CD4-positive, alpha-beta T cell (primary cell): Measurements from ENCODE around the gene CTNNA2. TPM values are rescaled to one million over a fixed set of nuclear protein-coding genes. Genes with fewer than 3 reads are reported as not detected.

Experiments
- ATAC-seq: fragments of 200-7000 bp; cut with Tn5 transposase; one replicate; pipeline ENCODE4 v1.10.0; 2022; ENCODE audit warnings: mild to moderate bottlenecking; ENCODE audit not compliant: poor library complexity
- CTCF ChIA-PET: fragments of 350-600 bp; sonication (Branson Sonifier 250); formaldehyde crosslinking; loops from one replicate; lab custom pipeline; 2021; ENCODE audit warnings: antibody characterized with exemption, inconsistent platforms; lab: Charles Lee
- POLR2A ChIA-PET: fragments of 350-600 bp; sonication (Branson Sonifier 250); formaldehyde crosslinking; loops from one replicate; lab custom pipeline; 2021; ENCODE audit warnings: antibody characterized with exemption, inconsistent platforms; lab: Charles Lee
- DNase-seq, 14 experiments: peaks; one replicate each; pipeline ENCODE4 v3.0.0-alpha.2; 2013 to 2020; ENCODE audit warnings: mixed read lengths in 2 of 14
- H3K27ac ChIP-seq, 2 donors: one replicate each; pipeline versions ENCODE4 v1.5.1 to v1.7.0; 2013; ENCODE audit warnings: low read length in 2 of 2, low read depth in 1 of 2, mild to moderate bottlenecking in 1 of 2
- H3K27me3 ChIP-seq, 2 experiments: 1 replicate in 1 of 2; 2 replicates in 1 of 2; pipeline versions ENCODE4 v1.6.1 to v1.7.0; 2013; ENCODE audit warnings: low read length in 2 of 2, control low read depth in 1 of 2, mild to moderate bottlenecking in 1 of 2, moderate library complexity in 1 of 2; ENCODE audit not compliant: insufficient read depth in 2 of 2, control insufficient read depth in 1 of 2
- H3K36me3 ChIP-seq: one replicate; pipeline ENCODE4 v1.6.1; 2013; ENCODE audit warnings: low read length, control low read depth; ENCODE audit not compliant: insufficient read depth
- H3K4me1 ChIP-seq: one replicate; pipeline ENCODE4 v1.6.1; 2013; ENCODE audit warnings: low read length, control low read depth; ENCODE audit not compliant: insufficient read depth
- H3K4me3 ChIP-seq: one replicate; pipeline ENCODE4 v1.5.1; 2013; ENCODE audit warnings: mild to moderate bottlenecking, low read length, moderate library complexity
- H3K9me3 ChIP-seq, 2 experiments: 1 replicate in 1 of 2; 2 replicates in 1 of 2; pipeline versions ENCODE4 v1.6.1 to v1.7.0; 2013; ENCODE audit warnings: low read length in 2 of 2, mild to moderate bottlenecking in 2 of 2, control low read depth in 1 of 2, moderate library complexity in 1 of 2; ENCODE audit not compliant: control insufficient read depth in 1 of 2, insufficient read depth in 1 of 2
- H3K27ac Mint-ChIP-seq: one replicate; pipeline ENCODE4 v1.8.0; 2020; ENCODE audit warnings: mixed read lengths
- H3K27me3 Mint-ChIP-seq: one replicate; pipeline ENCODE4 v1.8.0; 2021; ENCODE audit warnings: mixed read lengths
- H3K36me3 Mint-ChIP-seq: one replicate; pipeline ENCODE4 v1.8.0; 2021; ENCODE audit warnings: low read depth, mixed read lengths
- H3K4me1 Mint-ChIP-seq: one replicate; pipeline ENCODE4 v1.8.0; 2021; ENCODE audit warnings: low read depth, mixed read lengths
- H3K4me3 Mint-ChIP-seq: one replicate; pipeline ENCODE4 v1.8.0; 2020; ENCODE audit warnings: mild to moderate bottlenecking, mixed read lengths
- H3K9me3 Mint-ChIP-seq: one replicate; pipeline ENCODE4 v1.8.0; 2020; ENCODE audit warnings: mixed read lengths
- CTCF ChIP-seq: fragments of 200-600 bp; IDR thresholded peaks from one replicate; pipeline ENCODE4 v1.8.0; 2022; ENCODE audit warnings: antibody characterized with exemption, mild to moderate bottlenecking
- intact Hi-C, 2 experiments: fragments of 100-400 bp; cut with DNase I in 1 of 2; cut with micrococcal nuclease in 1 of 2; formaldehyde crosslinking; loops; one replicate each; pipeline versions ENCODE4 v1.15.1 to v1.9.0; 2023 to 2025; cut with DNase I, micrococcal nuclease
- total RNA-seq, 174 experiments: library from RNA in 2 of 174; stranded (reverse) in 2 of 174; gene quantifications; one replicate each; pipeline ENCODE4 v1.2.3 and lab custom pipeline; 2021 to 2026

CTNNA2 gene
- total RNA-seq, 2 experiments from 2014 or later, result not detected

GRCh38 chr2:80269806-80270205 lies 757.0 kb downstream of the CTNNA2 start:
- ATAC-seq (no peak), DNase-seq (no peak)
- Histone ChIP-seq H3K27ac (no peak overlapping the region), H3K4me3 (no peak overlapping the region), H3K9me3 (peaks cover 0 to 8% of the 10 kb centered on the region in 2 experiments), H3K36me3 (no peaks in the 10 kb centered on the region), H3K27me3 (no peaks in the 10 kb centered on the region), H3K4me1 (no peaks in the 10 kb centered on the region)
- Mint-ChIP-seq H3K36me3 (no peaks in the 10 kb centered on the region), H3K27me3 (no peaks in the 10 kb centered on the region), H3K4me1 (no peaks in the 10 kb centered on the region), H3K9me3 (peaks cover 10% of the 10 kb centered on the region), H3K4me3 (no peak overlapping the region), H3K27ac (no peak overlapping the region)
- TF ChIP-seq CTCF, result no peak
- intact Hi-C loops, result no loop called here
- CTCF ChIA-PET, result no interaction called here
- POLR2A ChIA-PET, result no interaction called here

- ATAC-seq, result no peak
- Histone ChIP-seq H3K4me1 (no peaks in the 10 kb centered on the region), H3K27me3 (no peaks in the 10 kb centered on the region), H3K9me3 (no peaks in the 10 kb centered on the region), H3K36me3 (no peaks in the 10 kb centered on the region), H3K4me3 (no peak overlapping the region), H3K27ac (no peak overlapping the region)
- no peak overlapping the region for H3K4me3 Mint-ChIP-seq
- ChIA-PET CTCF (no interaction called here), POLR2A (no interaction called here)
- DNase-seq, result no peak
- H3K9me3 Mint-ChIP-seq, result peaks cover 2% of the 10 kb centered on the region
- H3K27ac Mint-ChIP-seq, result no peak overlapping the region
- no peak for TF ChIP-seq CTCF
- H3K36me3 Mint-ChIP-seq, result no peaks in the 10 kb centered on the region
- no peaks in the 10 kb centered on the region for H3K27me3 Mint-ChIP-seq
- H3K4me1 Mint-ChIP-seq, result no peaks in the 10 kb centered on the region
- intact Hi-C loops, result no loop called here
Observed at GRCh38 chr2:80280598-80280997, 767.7 kb downstream of the CTNNA2 start.

- CTCF ChIA-PET, result no interaction called here
- no peaks in the 10 kb centered on the region for H3K9me3 ChIP-seq
- DNase-seq (no peak), ATAC-seq (no peak)
- no peaks in the 10 kb centered on the region for H3K36me3 Mint-ChIP-seq
- no peak for TF ChIP-seq CTCF
- H3K27me3 Mint-ChIP-seq, result no peaks in the 10 kb centered on the region
- H3K27ac ChIP-seq, result no peak overlapping the region
- H3K4me1 ChIP-seq, result no peaks in the 10 kb centered on the region
- POLR2A ChIA-PET, result no interaction called here
- no peaks in the 10 kb centered on the region for H3K27me3 ChIP-seq
- H3K9me3 Mint-ChIP-seq, result peaks cover 2% of the 10 kb centered on the region
- no peak overlapping the region for H3K27ac Mint-ChIP-seq
- no peaks in the 10 kb centered on the region for H3K36me3 ChIP-seq
- intact Hi-C loops, result no loop called here
- no peaks in the 10 kb centered on the region for H3K4me1 Mint-ChIP-seq
- H3K4me3 Mint-ChIP-seq, result no peak overlapping the region
- no peak overlapping the region for H3K4me3 ChIP-seq
Observed at GRCh38 chr2:80281049-80281448, 768.2 kb downstream of the CTNNA2 start.
